H7 (cell line): ENCODE results near the gene GSG1. TPM values are rescaled to one million over a fixed set of nuclear protein-coding genes. Genes with fewer than 3 reads are reported as not detected.

Experiments used
- DNase-seq: peaks from one replicate; pipeline ENCODE4 v3.0.0; 2012
- H3K27me3 ChIP-seq: 2 replicates; pipeline ENCODE4 v1.6.0; 2011; ENCODE audit warnings: mild to moderate bottlenecking, low read length; ENCODE audit not compliant: control insufficient read depth, insufficient read depth
- H3K36me3 ChIP-seq: replicated peaks from 2 replicates; pipeline ENCODE4 v1.5.1; 2011; ENCODE audit warnings: low read length; ENCODE audit not compliant: control insufficient read depth, insufficient read depth
- H3K4me3 ChIP-seq: 2 replicates; pipeline ENCODE4 v1.5.1; 2011; ENCODE audit warnings: low read depth, mild to moderate bottlenecking, control low read depth, low read length, moderate library complexity; ENCODE audit not compliant: insufficient read depth
- total RNA-seq: library from RNA; depleted of rRNA; stranded (reverse); fragments of >200 nt; shearing (Covaris generic); gene quantifications from 2 replicates; pipeline ENCODE4 v1.2.3, GENCODE V29; 2014

The GSG1 gene
- total RNA-seq, 1 experiment from 2014 or later, result 0.07 TPM

- Histone ChIP-seq H3K27me3 (no peaks in the 10 kb centered on the region), H3K36me3 (no peaks in the 10 kb centered on the region), H3K4me3 (no peak overlapping the region)
- no peak for DNase-seq
Measured at GRCh38 chr12:13102461-13103195, 839 bp downstream of the GSG1 start.

- no peak for DNase-seq
- H3K4me3 ChIP-seq, result peak overlapping the region; percentile 67
- no peaks in the 10 kb centered on the region for H3K27me3 ChIP-seq
- no peaks in the 10 kb centered on the region for H3K36me3 ChIP-seq
Measured at GRCh38 chr12:13101821-13102375, 1.6 kb downstream of the GSG1 start.

- H3K27me3 ChIP-seq, result no peaks in the 10 kb centered on the region
Measured at GRCh38 chr12:13100882-13101769, 2.3 kb downstream of the GSG1 start.

GRCh38 chr12:13100605-13100881 is 2.9 kb downstream of the GSG1 start:
- DNase-seq, result no peak
- H3K36me3 ChIP-seq, result no peaks in the 10 kb centered on the region
- H3K4me3 ChIP-seq, result peak overlapping the region; percentile 67
- no peaks in the 10 kb centered on the region for H3K27me3 ChIP-seq

More at GRCh38 chr12:13100882-13101769, 2.3 kb downstream of the GSG1 start:
- no peaks in the 10 kb centered on the region for H3K36me3 ChIP-seq
- H3K4me3 ChIP-seq, result peak overlapping the region; percentile 67
- peak; percentile 94 for DNase-seq

GRCh38 chr12:13099844-13100604 is 3.4 kb downstream of the GSG1 start:
- no peak for DNase-seq
- no peaks in the 10 kb centered on the region for H3K36me3 ChIP-seq
- no peaks in the 10 kb centered on the region for H3K27me3 ChIP-seq
- no peak overlapping the region for H3K4me3 ChIP-seq

- no peak for DNase-seq
- H3K27me3 ChIP-seq, result no peaks in the 10 kb centered on the region
- H3K36me3 ChIP-seq, result no peaks in the 10 kb centered on the region
- H3K4me3 ChIP-seq, result no peak overlapping the region
Measured at GRCh38 chr12:13099066-13099843, 4.2 kb downstream of the GSG1 start.

GRCh38 chr12:13097491-13098011 is 5.9 kb downstream of the GSG1 start:
- DNase-seq, result no peak
- H3K36me3 ChIP-seq, result no peaks in the 10 kb centered on the region
- H3K27me3 ChIP-seq, result no peaks in the 10 kb centered on the region
- H3K4me3 ChIP-seq, result no peak overlapping the region

- no peak for DNase-seq
- Histone ChIP-seq H3K27me3 (no peaks in the 10 kb centered on the region), H3K4me3 (no peak overlapping the region), H3K36me3 (no peaks in the 10 kb centered on the region)
Measured at GRCh38 chr12:13095266-13095995, 8.0 kb downstream of the GSG1 start.

GRCh38 chr12:13094367-13094766 is 9.1 kb downstream of the GSG1 start:
- Histone ChIP-seq H3K4me3 (no peak overlapping the region), H3K27me3 (no peaks in the 10 kb centered on the region), H3K36me3 (no peaks in the 10 kb centered on the region)
- DNase-seq, result no peak

GRCh38 chr12:13093848-13094220 is 9.6 kb downstream of the GSG1 start:
- DNase-seq, result no peak
- Histone ChIP-seq H3K27me3 (no peaks in the 10 kb centered on the region), H3K36me3 (no peaks in the 10 kb centered on the region), H3K4me3 (no peak overlapping the region)

GRCh38 chr12:13093191-13093847 is 10.1 kb downstream of the GSG1 start:
- Histone ChIP-seq H3K36me3 (no peaks in the 10 kb centered on the region), H3K4me3 (no peak overlapping the region), H3K27me3 (no peaks in the 10 kb centered on the region)
- no peak for DNase-seq

- Histone ChIP-seq H3K4me3 (no peak overlapping the region), H3K36me3 (no peaks in the 10 kb centered on the region), H3K27me3 (no peaks in the 10 kb centered on the region)
- DNase-seq, result no peak
Measured at GRCh38 chr12:13091832-13092231, 11.6 kb downstream of the GSG1 start.

- H3K27me3 ChIP-seq, result no peaks in the 10 kb centered on the region
- no peak for DNase-seq
- H3K36me3 ChIP-seq, result no peaks in the 10 kb centered on the region
- H3K4me3 ChIP-seq, result no peak overlapping the region
Measured at GRCh38 chr12:13090054-13090453, 13.4 kb downstream of the GSG1 start.
